Superior temporal gyrus (tissue), 1 donor: ENCODE measurements around the gene FBLN1.
A peak's percentile ranks its signal among the peaks of the same experiment; 100 is the strongest.

Experiments
- DNase-seq: peaks from one replicate; pipeline ENCODE4 v3.0.0-alpha.2; 2016; ENCODE audit errors: extremely low spot score

Gene FBLN1

DNA sequence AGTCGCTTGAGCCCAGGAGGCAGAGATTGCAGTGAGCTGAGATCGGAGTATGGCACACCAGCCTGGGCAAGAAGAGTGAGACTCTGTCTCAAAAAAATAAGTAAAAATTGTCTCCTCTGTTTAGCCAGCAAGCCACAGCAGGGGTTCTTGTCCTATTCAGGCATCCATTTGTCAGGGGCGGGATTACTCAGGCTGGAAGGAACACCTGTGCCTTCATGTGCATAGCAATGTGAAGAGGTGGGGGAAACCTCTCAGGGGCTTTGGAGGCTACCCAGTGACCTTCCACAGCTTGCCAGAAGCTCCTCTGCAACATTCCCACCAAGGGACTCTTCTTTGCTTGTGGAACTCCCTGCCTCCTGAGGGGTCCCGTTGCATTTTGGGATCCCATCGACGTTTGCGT lies 63.3 kb downstream of the FBLN1 start:
- no peak for DNase-seq

DNA sequence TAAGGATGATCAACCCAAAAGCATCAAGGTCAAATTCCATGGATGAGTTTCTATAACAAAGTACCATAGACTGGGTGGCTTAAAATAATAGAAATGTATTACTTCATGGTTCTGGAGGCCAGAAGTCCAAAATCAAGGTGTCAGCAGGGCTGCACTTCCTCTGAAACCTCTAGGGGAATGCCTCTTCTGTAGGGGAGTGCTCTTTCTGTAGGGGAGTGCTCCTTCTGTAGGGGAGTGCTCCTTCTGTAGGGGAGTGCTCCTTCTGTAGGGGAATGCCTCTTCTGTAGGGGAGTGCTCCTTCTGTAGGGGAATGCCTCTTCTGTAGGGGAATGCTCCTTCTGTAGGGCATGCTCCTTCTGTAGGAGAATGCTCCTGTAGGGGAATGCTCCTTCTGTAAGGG lies 65.5 kb downstream of the FBLN1 start:
- no peak for DNase-seq

DNA sequence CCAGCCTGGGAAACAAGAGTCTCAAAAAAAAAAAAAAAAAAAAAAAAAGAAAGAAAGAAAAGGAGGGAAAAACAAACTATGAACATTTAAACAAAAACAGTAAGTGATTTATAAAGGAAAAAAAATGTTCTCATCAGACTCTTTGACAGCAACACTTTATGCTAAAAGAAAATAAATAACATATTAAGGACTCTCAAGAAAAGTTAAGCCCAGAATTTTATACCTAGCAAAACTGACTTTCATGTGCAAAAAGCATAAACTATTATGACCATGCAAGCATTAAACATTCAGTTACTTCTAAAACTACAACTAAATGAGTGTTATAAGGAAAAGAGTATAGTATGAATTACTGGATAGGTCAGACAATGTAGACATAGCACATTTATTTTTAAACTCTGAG lies 68.4 kb downstream of the FBLN1 start:
- DNase-seq, result no peak

- no peak for DNase-seq
Measured at GRCh38 chr22:45572444-45572843, 69.8 kb downstream of the FBLN1 start.

DNA sequence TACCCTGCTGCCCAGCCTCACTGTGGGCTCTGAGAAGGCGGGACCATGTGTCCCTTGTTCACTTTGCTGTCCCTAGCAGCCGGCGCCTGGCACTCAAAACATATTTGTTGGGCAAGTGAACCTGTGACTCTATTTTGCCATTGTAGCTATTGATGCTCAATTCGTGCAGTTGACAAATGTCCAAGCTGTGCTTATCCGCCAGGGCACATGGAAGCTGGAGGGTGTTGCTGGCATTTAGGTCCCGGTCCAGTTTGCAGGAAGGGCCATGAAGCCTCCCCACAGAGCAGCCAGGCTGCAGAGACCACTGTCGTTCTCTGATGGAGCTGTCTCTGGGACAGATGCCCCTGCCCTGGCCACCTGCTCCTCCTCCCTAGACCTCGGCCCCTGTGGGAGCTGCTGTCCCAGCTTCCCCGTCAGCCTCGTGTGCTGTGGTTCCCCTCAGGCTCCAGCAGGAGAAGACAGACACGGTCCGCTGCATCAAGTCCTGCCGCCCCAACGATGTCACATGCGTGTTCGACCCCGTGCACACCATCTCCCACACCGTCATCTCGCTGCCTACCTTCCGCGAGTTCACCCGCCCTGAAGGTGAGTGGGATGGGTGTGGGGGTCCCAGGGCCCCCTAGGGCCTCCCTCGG lies 71.5 kb downstream of the FBLN1 start:
- no peak for DNase-seq

GRCh38 chr22:45575173-45575572 lies 72.5 kb downstream of the FBLN1 start:
- DNase-seq, result no peak

DNA sequence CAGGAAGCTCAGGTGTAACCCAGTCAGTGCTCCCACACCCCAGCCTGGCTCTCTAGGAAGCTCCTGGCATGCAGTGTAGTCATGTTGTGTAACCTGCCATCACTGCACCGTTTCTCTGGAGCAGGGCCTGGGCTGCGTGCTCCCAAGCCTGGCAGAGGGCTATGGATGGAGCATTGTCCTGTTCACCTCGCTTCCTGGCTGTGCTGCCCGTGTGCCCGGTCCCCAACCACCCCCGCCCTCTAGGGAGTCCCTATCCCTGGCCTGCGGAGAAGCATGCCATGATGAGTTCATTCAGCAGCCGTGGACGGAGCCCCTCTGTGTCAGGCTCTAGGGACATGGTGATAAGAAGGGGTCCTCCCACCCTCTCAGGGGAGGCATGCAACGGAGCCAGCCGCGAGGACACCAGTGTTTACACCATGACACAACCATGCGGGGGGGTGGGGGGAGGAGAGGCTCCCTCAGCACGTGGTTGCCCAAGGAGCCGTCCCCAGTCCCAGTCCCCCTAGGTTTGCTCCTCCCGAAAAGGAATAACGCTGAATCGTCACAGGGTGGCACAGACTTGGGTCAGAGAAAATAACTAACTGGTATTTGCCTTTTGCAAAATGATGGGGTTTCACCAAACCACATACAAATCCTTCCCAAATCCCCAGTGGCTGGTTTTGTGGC lies 73.1 kb downstream of the FBLN1 start:
- DNase-seq, result no peak

DNA sequence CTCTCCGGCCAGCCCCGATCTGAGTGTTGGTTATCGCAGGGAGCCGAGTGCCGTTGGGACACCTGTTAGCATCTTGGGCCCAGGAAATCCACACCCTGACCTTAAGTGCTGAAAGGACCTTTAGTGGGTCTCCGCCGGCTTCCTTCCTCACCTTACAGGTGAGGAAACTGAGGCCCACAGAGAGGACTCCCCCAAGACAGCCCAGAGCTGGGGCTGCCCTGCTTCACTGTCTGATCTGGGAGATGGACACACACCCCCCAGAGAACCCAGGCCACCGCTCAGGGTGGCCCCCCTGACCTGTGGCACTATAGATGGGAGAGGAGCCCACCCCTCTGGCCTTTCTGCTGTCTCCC lies 73.6 kb downstream of the FBLN1 start:
- DNase-seq, result no peak

DNA sequence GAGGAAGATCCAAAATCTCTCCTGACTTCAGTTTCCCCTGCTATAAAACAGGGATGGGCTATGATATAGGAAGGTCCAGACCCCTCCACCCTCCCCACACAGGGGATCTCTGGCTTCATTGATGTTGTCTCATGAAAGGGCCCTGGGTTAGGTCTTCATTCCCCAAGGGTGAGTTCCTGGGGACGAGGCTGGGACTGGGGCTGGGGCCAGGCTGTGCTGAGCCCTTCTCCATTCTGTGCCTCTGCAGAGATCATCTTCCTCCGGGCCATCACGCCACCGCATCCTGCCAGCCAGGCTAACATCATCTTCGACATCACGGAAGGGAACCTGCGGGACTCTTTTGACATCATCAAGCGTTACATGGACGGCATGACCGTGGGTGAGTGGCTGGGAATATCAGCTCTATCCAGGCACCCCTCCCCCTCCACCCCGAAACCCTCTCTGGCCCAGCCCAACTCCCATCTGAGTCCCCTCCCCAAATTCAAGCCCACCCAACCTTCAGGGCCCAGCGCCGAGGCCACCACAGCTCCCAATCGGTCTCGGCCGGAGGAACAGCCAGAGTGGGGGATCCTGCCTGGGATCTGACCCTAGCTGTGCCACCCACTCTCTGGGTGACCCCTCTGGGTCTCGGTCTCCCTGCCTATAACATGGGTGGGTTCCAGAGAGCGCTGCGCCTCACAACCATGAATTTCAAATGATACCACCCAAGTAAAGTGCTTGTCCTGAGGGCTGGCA lies 74.2 kb downstream of the FBLN1 start:
- DNase-seq, result no peak

- DNase-seq, result peak; percentile 92
Measured at GRCh38 chr22:45577746-45578523, 75.3 kb downstream of the FBLN1 start.

- no peak for DNase-seq
Measured at GRCh38 chr22:45578524-45579147, 76.0 kb downstream of the FBLN1 start.

DNA sequence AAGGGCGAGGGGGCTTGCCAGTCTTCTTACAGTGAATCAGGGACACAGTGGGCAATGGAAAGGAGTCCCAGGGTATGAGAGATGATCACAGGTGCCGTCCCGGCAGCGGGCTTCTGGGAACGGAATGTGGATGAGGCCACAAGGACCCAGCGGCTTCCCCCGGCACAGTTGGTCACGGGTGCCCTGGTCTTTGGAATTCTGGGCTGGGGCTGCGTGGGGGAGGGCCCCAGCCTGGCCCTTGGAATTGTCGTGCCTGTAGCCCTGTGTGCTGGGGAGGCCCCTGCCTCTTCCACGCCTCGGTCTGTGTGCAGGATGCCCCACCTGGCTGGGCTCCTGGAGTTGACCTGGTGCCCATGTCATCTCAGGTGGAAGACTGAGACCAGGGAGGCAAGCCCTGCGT lies 76.6 kb downstream of the FBLN1 start:
- DNase-seq, result no peak

GRCh38 chr22:45579806-45580725 lies 77.4 kb downstream of the FBLN1 start:
- DNase-seq, result no peak

DNA sequence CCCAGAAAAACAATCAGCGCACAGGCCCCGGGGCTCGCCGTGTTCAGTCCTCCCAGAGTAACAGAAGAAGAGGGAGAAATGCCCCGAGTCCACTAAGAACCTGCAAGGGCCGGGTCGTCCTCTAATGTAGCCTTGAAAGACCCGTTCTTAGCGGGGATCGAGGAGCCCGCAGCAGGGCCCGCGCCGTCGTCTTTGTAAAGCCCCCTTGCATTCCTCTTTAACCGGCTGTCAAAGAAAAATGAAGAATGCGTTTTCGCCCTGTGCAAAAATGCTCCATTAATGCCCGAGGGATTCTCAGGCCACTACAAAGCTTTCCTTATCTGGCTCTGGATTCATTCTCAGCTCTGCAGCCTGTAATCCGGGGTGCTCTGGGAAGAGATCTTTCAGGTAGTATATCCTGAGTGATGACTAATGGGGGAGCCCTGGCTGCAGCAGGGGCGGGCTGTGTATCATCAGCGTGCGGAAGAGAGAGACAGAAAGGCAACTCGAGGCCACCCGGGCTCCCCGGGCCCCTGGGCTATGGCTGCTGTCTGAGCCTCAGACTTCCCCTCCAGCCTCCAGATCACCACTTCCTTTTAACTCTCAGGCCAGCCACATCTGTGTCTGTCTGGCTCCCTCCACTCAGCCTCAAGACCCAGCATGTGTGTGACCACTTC lies 78.2 kb downstream of the FBLN1 start:
- DNase-seq, result no peak

- no peak for DNase-seq
Measured at GRCh38 chr22:45581549-45582080, 78.9 kb downstream of the FBLN1 start.

DNA sequence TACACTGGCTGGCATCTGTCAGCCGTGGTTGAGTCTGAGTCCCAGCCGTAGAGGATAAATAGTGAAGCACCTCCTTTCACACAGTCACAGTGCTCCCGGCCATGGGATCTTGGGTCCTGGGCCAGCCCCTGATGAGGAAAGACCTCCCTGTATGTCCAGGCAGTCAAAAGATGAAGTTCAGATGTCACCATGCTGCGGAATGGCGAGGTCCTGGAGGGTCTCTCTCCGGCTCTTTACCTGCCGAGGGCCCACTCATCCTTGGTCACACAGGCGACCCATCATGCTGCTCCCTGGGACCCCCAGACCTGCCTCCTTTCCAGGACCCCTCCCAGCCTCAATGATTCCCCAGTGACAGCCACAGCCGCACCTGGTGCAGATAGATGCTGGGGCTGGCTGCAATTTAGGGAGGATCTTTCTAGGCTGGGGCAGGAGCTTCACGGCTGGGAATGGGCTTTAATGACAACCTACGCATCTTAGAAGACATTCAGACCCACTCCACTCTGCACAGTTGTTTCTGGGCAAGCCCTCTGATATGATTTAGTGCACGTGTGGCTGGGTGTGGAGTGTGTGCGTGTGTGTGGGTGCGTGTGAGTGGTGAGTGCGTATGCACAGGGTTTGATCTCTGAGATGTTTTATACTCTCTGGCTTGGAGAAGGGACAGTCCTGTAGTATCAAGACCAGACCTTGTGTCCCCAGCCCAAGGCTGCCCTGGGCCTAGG lies 79.7 kb downstream of the FBLN1 start:
- DNase-seq, result no peak

DNA sequence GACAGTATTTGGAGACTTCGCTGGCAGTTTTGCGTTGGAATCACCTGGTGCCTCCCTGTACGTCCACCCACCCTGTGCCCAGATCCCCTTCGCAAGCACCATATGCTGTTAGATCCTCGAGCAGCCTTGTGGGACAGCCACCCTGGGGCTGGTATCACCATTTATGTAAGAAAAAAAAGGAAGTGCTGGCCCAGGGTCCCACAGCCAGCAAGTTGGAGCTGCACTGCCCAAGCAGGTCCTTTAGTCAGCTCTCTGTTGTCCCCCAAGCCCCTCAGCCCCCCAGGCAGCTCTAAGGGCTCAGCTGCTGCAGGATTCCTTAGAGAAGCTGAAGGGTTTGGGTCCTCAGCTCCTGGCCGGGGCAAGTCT lies 80.3 kb downstream of the FBLN1 start:
- no peak for DNase-seq

GRCh38 chr22:45583504-45583903 lies 80.8 kb downstream of the FBLN1 start:
- no peak for DNase-seq

- DNase-seq, result no peak
Measured at GRCh38 chr22:45584121-45584570, 81.5 kb downstream of the FBLN1 start.
